T1000 (cell line): Measurements from ENCODE around the gene GNG13.

Experiments used
- DNase-seq: peaks from one replicate; lab custom pipeline; 2025; ENCODE audit warnings: mixed read lengths; lab: John Stamatoyannopoulos, UW

GNG13 gene

GRCh38 chr16:793414-793813, 7.1 kb downstream of the GNG13 start:
- DNase-seq, result no peak

- DNase-seq, result no peak
Measured at GRCh38 chr16:792221-792995, 8.1 kb downstream of the GNG13 start.

GRCh38 chr16:791131-791530, 9.4 kb downstream of the GNG13 start:
- DNase-seq, result no peak

- DNase-seq, result no peak
Measured at GRCh38 chr16:790086-790485, 10.4 kb downstream of the GNG13 start.

GRCh38 chr16:789191-789850, 11.2 kb downstream of the GNG13 start:
- DNase-seq, result no peak

GRCh38 chr16:788399-789126, 12.0 kb downstream of the GNG13 start, which contains the start of gene CHTF18:
CHTF18 (plus strand) TSS chr16:788620; CDS start chr16:788685, 65 bp downstream.
- peak; percentile 88 for DNase-seq

DNA sequence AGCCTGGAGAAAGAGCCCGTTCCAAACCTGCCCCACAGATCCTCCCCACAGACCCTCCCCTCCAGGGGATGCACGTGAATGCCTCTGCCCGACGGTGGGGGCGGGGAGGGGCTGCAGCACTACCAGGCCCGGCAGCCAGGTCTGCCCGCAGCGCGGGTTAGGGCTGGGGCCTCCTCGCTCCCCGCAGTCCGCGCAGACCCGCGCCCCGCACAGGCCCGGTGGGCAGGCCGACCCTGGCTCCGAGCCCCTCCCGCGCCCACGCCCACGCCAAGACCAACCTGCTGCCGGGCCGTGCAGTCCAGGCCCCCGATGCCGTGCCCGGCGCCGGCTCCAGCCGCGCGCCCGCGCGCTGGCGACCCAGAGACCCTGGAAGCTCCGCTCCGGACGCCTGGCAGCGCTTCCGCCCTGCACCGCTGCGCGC, 12.5 kb downstream of the GNG13 start, which contains the start of gene RPUSD1:
Gene RPUSD1 (minus strand): TSS at position 404 of the 421 bp plus-strand sequence. CDS start 644 bp downstream, outside the sequence.
- no peak for DNase-seq

- DNase-seq, result no peak
Measured at GRCh38 chr16:787321-787966, 13.1 kb downstream of the GNG13 start.

GRCh38 chr16:785563-786535, 14.7 kb downstream of the GNG13 start:
- DNase-seq, result peak; percentile 48

- DNase-seq, result no peak
Measured at GRCh38 chr16:784431-784830, 16.1 kb downstream of the GNG13 start.

- DNase-seq, result no peak
Measured at GRCh38 chr16:783404-784161, 17.0 kb downstream of the GNG13 start.

DNA sequence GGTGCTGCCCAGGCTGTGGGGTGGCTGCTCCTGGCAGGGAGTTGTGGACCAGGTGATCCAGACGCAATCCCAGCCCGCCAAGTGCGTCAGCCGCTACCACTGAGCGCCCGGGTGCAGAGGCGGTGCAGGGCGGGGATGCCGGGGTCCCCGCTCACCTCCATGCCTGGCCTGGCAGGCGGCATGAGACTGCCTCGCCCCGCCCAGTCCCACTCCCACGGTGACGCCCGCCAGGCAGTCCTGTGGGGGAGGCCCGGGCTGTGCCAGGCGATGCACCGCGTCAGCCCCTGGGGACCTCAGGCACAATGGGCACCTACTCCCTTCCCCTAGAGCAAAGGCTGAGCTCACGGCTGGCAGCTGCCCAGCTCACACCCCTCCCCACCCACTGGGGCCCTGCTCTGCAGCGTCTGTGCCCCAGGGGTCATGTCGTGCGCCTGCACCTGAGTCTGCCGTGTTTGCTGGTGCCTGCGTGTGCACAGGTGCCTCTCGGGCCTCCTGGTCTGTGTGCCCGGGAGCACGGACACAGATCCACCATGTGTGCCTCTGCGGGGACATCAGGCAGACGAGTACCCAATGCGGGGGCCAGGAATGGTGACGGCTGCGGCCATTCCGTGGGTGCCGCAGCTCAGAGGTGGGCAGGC, 17.6 kb downstream of the GNG13 start:
- DNase-seq, result no peak

DNA sequence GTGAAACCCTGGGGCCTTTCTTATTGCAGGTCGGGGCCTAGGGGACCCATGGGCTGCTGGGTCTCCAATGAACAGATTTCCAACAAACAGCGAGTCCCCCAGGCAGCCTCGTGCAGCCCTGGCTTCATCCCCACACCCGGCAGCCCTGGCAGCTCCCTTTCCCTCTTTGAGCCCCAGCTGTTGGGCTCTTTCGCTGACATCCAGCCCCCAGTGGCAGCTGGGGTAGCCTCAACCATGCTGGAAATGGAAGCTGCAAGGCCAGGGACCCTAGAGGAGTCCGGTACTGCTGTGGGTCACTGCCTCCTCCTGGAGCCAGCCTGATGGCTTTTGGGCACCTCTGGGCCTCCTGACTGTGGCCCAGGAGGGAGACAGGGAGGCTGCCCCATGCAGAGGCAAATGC, 18.3 kb downstream of the GNG13 start:
- DNase-seq, result no peak

DNA sequence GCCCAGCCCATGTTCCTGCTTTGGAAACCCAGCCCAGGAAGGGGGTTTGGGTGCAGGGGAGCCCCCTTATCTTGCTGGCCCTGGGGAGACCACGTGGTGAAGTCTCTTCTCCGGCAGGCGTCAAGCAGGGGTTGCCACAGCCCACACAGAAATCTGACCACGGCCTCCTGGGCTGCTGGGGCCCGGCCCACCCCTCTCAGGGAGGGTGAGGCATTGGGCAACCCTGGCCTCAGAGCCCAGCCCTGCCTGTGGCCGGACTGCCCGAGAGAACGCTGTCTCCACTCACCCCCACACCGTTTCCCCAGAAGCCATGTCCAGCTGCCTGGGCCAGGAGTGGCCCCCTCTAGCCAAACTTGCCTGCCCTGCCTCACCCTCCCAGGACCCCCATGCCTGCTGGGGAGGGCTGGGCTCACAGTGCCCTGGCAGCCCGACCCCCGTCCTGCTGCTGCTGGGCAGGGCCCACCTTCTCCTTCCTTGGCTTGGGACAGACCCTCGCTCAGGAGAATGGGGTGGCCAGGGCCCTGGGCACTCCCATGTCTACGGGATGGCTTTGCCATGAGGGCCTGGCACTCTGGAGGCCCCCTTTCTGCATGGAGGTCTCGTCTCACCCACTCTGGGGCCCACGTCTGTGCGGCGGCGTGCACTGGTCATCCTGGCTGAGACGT, 19.1 kb downstream of the GNG13 start:
- no peak for DNase-seq

DNA sequence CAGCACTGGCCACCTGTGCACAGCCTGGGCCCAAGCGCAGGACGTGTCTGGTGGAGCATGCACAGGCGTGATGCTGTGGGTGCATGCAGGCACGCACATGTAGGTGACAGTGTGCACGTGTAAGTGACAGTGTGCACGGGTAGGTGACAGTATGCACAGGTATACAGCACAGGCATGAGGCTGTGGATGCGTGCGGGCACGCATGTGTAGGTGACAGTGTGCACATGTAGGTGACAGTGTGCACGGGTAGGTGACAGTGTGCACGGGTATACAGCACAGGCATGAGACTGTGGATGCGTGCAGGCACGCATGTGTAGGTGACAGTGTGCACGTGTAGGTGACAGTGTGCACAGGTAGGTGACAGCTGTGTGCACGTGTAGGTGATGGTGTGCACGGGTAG, 20.2 kb downstream of the GNG13 start:
- no peak for DNase-seq

- no peak for DNase-seq
Measured at GRCh38 chr16:779561-779960, 21.0 kb downstream of the GNG13 start.

DNA sequence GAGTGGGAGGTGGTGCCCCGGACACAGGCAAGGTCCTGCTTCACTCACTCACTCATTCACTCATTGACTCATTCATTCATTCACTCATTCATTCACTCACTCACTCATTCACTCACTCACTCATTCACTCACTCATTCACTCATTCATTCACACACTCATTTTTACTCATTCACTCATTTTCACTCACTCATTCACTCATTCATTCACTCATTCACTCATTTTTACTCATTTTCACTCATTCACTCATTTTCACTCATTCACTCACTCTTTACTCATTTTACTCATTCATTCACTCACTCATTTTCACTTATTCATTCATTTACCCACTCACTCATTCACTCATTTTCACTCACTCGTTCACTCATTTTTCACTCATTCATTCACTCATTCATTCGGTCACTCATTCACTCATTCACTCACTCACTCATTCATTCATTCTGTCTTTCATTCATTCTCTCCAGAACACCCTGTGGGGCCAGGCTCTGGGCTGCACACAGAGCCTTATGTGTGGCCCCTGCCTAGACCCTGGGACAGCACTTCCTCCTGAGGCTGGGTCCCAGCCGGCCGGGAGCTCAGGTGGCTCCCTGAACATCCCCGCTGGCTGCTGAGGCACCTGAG, 21.5 kb downstream of the GNG13 start:
- DNase-seq, result no peak

- no peak for DNase-seq
Measured at GRCh38 chr16:778447-778846, 22.1 kb downstream of the GNG13 start.

- DNase-seq, result no peak
Measured at GRCh38 chr16:777826-778225, 22.7 kb downstream of the GNG13 start.
